HTERT RPE-1 (cell line): Measurements from ENCODE around the gene SND1.

Experiments
- in situ Hi-C: fragments of 300-500 bp; cut with MboI; formaldehyde crosslinking; loops from 4 replicates; pipeline ENCODE4 v1.14.3; 2020; ENCODE audit warnings: low sequenced_read_pairs

Gene SND1

DNA sequence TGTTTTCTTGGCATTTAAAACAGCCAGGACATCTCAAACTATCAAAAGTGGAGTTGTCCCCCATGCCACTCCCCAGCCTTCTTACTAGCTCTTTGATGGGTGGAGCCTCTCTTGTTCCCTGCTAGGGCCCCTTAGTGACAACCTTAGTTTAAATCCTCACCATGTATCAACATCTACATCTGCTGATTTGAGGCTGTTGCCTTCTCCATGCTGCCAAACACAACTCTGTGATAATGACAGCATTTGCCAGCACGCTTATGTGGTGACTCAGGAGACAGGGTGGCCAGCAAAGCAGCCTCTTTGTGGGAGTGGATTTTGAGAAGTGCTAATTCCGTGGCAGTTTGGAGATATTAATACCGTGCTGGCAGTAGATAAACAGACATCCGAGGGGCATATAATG, 233.8 kb downstream of the SND1 start:
- in situ Hi-C loops = no loop called here

- in situ Hi-C loops = no loop called here
Observed at GRCh38 chr7:127886248-127886647, 234.3 kb downstream of the SND1 start.

DNA sequence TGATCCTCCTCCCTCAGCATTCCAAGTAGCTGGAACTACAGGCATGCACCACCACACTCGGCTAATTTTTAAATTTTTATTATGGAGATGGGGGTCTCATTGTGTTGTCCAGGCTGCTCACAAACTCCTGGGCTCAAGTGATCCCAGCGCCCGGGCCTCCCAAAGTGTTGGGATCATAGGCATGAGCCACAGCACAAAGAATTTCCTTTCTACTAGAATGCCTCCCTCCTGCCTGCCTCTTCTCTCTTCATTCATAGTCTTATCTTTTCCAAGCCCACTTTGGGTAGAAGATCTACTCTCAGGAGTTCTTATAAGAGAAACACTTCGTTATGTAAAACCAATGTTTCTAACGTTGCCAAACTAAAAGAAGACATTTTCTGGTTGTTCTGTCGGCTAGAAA, 235.1 kb downstream of the SND1 start:
- in situ Hi-C loops = no loop called here

DNA sequence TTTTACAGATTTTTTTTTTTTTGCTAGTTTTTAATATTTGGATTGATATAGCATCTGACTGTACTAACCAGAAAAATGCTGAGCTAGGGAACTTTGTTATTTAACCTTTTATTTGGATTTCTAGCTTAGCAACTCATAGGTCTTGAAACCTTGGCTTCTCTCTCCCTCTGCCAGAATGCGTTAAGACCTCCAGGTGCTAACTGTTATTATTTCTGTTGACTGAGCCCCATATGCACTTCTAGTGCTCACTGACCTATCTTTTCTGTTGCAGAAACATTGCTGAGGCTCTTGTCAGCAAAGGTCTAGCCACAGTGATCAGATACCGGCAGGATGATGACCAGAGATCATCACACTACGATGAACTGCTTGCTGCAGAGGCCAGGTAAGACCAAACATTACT, 235.6 kb downstream of the SND1 start:
- in situ Hi-C loops = no loop called here

DNA sequence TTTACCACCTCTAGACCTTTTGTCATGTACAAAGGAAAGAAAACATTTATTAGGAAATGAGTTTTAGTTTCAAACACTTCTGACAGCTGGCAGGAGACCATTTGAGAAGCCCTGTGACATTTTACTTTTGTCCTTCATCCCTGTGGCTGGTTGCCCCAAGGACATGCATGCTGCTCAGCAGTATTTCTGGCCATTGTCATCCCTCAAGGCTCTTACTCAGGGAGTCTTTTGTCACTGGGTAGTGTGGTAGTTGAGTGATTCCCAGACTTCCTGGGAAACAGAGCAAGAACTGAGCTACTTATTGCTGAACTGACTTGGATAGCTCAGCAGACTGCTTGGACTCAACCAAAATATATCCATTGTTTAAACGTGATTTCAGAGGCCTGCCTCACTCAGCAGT, 236.4 kb downstream of the SND1 start:
- in situ Hi-C loops = no loop called here

GRCh38 chr7:127888825-127889224, 236.8 kb downstream of the SND1 start:
- in situ Hi-C loops = no loop called here

GRCh38 chr7:127889677-127890076, 237.7 kb downstream of the SND1 start:
- in situ Hi-C loops = no loop called here

GRCh38 chr7:127890726-127891125, 238.7 kb downstream of the SND1 start:
- in situ Hi-C loops = no loop called here

- in situ Hi-C loops = no loop called here
Observed at GRCh38 chr7:127891144-127891543, 239.2 kb downstream of the SND1 start.

- in situ Hi-C loops = no loop called here
Observed at GRCh38 chr7:127891854-127892438, 240.0 kb downstream of the SND1 start.

GRCh38 chr7:127892488-127893314, 240.7 kb downstream of the SND1 start:
- in situ Hi-C loops = no loop called here

DNA sequence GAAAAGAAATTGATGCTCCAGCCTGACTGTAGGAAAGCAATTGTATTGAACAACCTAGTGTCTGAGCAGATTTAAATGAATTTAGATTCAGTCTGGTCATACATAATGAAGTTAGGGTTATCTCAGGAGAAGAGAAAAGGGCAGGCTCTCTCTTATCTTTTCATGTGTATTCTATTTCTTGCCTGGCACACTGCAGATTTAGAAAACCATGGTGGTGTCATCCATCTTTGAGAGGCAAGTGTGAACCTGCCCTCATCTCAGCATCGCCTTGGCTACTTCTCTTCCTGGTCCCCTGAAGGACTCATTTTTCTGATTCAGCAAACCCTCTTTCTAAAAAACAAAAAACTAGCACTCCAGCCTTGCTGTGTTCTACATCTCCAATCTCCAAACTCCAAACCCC, 241.6 kb downstream of the SND1 start:
- in situ Hi-C loops = no loop called here

DNA sequence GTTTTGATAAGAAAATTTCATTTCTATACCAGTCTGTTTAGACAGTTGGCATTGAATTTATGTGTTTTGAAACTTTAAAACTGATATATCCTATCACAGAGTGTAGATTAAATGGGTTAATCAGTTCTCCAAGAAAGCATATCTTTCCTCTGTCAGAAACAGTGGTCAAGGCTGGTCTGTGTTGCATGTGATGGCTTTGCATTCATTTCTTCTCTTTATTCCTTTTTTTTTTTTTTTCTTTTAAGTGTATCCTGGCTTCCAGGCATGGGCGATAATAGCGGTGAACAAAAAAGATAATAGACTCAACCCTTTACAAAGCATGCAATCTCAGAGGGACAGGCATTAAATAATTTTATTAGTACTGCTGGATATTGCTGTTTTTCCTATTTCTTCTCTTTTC, 242.6 kb downstream of the SND1 start:
- in situ Hi-C loops = no loop called here

- in situ Hi-C loops = no loop called here
Observed at GRCh38 chr7:127895360-127895759, 243.4 kb downstream of the SND1 start.

- in situ Hi-C loops = no loop called here
Observed at GRCh38 chr7:127895814-127896280, 243.9 kb downstream of the SND1 start.

- in situ Hi-C loops = no loop called here
Observed at GRCh38 chr7:127896659-127897058, 244.7 kb downstream of the SND1 start.

DNA sequence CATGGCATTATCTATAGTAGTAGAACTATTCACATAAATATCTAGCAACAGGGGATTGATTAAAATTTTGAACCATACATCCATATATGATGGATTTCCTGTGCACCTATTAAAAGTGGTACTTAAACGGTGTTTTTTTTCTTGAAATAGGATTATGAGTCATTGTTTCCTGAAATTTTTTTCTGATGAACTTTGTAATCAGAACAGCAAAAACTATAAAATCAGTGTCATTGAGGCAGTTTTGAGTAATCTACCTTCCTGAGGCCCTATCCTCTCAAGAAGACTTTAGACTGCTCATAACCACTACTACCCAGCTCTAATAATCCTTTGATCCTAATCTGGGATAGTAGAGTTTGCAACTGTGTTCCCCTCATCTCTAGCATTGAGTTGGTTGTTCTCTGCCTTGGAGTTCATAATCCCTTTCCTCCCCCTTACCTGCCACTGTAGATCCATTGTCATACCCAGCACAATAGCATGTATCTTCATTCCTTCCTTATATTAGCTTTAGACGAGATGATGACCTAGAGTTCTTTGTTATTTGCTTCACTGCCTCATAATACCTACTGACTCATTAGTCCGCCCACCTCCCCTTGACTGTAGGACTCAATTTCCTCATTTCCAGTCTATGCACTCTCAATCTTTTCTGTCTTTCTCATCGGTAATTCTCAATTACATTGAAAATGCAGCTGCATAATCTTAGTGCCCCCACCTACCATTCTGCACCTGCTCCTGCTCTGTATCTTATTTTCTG, 245.9 kb downstream of the SND1 start:
- in situ Hi-C loops = no loop called here

DNA sequence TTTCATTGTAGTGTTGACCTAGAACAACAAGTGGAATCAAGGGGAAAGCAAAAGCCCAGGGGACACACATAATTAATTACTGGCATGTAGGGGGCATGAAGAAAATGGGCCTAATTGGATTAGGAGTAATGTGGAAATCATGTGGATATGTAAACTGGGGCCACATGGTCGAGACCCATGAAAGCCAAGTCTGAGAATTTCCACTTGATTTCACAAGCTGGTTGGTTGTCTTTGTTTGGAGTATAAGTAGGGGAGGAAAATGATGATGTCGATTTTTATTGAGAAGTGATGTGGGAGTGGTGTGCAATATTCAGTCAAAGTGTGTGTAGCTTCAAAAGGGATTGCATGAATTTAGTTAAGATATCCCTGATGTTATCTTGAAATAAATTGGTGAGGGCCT, 247.4 kb downstream of the SND1 start:
- in situ Hi-C loops = no loop called here

- in situ Hi-C loops = no loop called here
Observed at GRCh38 chr7:127900141-127900540, 248.1 kb downstream of the SND1 start.

- in situ Hi-C loops = no loop called here
Observed at GRCh38 chr7:127900732-127901685, 249.0 kb downstream of the SND1 start.
